ENCODE results near the gene IFITM10.

Gene IFITM10

GRCh38 chr11:1736447-1736992 is 13.9 kb downstream of the IFITM10 start:
- peaks cover 16 to 18% of the 10 kb centered on the region in 2 donors for H3K9me3 Mint-ChIP-seq
- H3K27me3 Mint-ChIP-seq = peaks cover 58 to 70% of the 10 kb centered on the region in 2 donors
- peaks cover 7 to 8% of the 10 kb centered on the region in 2 donors for H3K4me1 Mint-ChIP-seq
- no peak overlapping the region for H3K4me3 Mint-ChIP-seq
- H3K36me3 Mint-ChIP-seq = peaks cover 4 to 7% of the 10 kb centered on the region in 2 donors
- DNase-seq = no peak
- no peak for ATAC-seq (replicated peaks)
- no peak overlapping the region for H3K27ac Mint-ChIP-seq

- peaks cover 4 to 7% of the 10 kb centered on the region in 2 donors for H3K36me3 Mint-ChIP-seq
- no peak overlapping the region for H3K27ac Mint-ChIP-seq
- peaks cover 20 to 21% of the 10 kb centered on the region in 2 donors for H3K9me3 Mint-ChIP-seq
- ATAC-seq (replicated peaks) = no peak
- H3K4me3 Mint-ChIP-seq = no peak overlapping the region
- H3K4me1 Mint-ChIP-seq = peaks cover 9 to 14% of the 10 kb centered on the region in 2 donors
- H3K27me3 Mint-ChIP-seq = peaks cover 70 to 83% of the 10 kb centered on the region in 2 donors
- DNase-seq = no peak
Observed at GRCh38 chr11:1735271-1735670, 15.1 kb downstream of the IFITM10 start.

- H3K27me3 Mint-ChIP-seq = peaks cover 73 to 87% of the 10 kb centered on the region in 2 donors
- H3K4me1 Mint-ChIP-seq = peaks cover 14 to 17% of the 10 kb centered on the region in 2 donors
- DNase-seq (no peak), ATAC-seq (replicated peaks) (no peak)
- H3K4me3 Mint-ChIP-seq = no peak overlapping the region
- H3K36me3 Mint-ChIP-seq = peaks cover 4 to 7% of the 10 kb centered on the region in 2 donors
- no peak overlapping the region for H3K27ac Mint-ChIP-seq
- H3K9me3 Mint-ChIP-seq = peaks cover 20 to 21% of the 10 kb centered on the region in 2 donors
Observed at GRCh38 chr11:1734641-1735081, 15.7 kb downstream of the IFITM10 start.

GRCh38 chr11:1733716-1734640 is 16.4 kb downstream of the IFITM10 start:
- H3K4me1 Mint-ChIP-seq = peaks cover 19 to 20% of the 10 kb centered on the region in 2 donors
- H3K27ac Mint-ChIP-seq = no peak overlapping the region
- ATAC-seq (replicated peaks) (no peak), DNase-seq (no peak)
- peaks cover 4 to 7% of the 10 kb centered on the region in 2 donors for H3K36me3 Mint-ChIP-seq
- peaks cover 67 to 87% of the 10 kb centered on the region in 2 donors for H3K27me3 Mint-ChIP-seq
- H3K4me3 Mint-ChIP-seq = no peak overlapping the region
- H3K9me3 Mint-ChIP-seq = peaks cover 20 to 21% of the 10 kb centered on the region in 2 donors

GRCh38 chr11:1733009-1733715 is 17.2 kb downstream of the IFITM10 start:
- ATAC-seq (replicated peaks) (no peak), DNase-seq (no peak)
- peaks cover 17 to 20% of the 10 kb centered on the region in 2 donors for H3K9me3 Mint-ChIP-seq
- peaks cover 4 to 7% of the 10 kb centered on the region in 2 donors for H3K36me3 Mint-ChIP-seq
- no peak overlapping the region for H3K4me3 Mint-ChIP-seq
- H3K4me1 Mint-ChIP-seq = peaks cover 23 to 28% of the 10 kb centered on the region in 2 donors
- H3K27me3 Mint-ChIP-seq = peaks cover 68 to 88% of the 10 kb centered on the region in 2 donors
- no peak overlapping the region for H3K27ac Mint-ChIP-seq

- Mint-ChIP-seq H3K36me3 (peaks cover 3 to 7% of the 10 kb centered on the region in 2 donors), H3K9me3 (peaks cover 14 to 16% of the 10 kb centered on the region in 2 donors), H3K4me1 (peaks cover 24 to 33% of the 10 kb centered on the region in 2 donors), H3K4me3 (no peak overlapping the region), H3K27me3 (peaks cover 68 to 88% of the 10 kb centered on the region in 2 donors), H3K27ac (no peak overlapping the region)
- no peak for DNase-seq
- ATAC-seq (replicated peaks) = no peak
Observed at GRCh38 chr11:1732418-1733008, 17.9 kb downstream of the IFITM10 start.

GRCh38 chr11:1731451-1732059 is 18.8 kb downstream of the IFITM10 start:
- DNase-seq (no peak), ATAC-seq (replicated peaks) (no peak)
- H3K36me3 Mint-ChIP-seq = peaks cover 3 to 6% of the 10 kb centered on the region in 2 donors
- H3K9me3 Mint-ChIP-seq = peaks cover 11 to 13% of the 10 kb centered on the region in 2 donors
- H3K4me1 Mint-ChIP-seq = peaks cover 24 to 33% of the 10 kb centered on the region in 2 donors
- no peak overlapping the region for H3K27ac Mint-ChIP-seq
- peaks cover 74 to 93% of the 10 kb centered on the region in 2 donors for H3K27me3 Mint-ChIP-seq
- no peak overlapping the region for H3K4me3 Mint-ChIP-seq

GRCh38 chr11:1730059-1730629 is 20.3 kb downstream of the IFITM10 start:
- H3K9me3 Mint-ChIP-seq = peaks cover 3 to 6% of the 10 kb centered on the region in 2 donors
- H3K4me1 Mint-ChIP-seq = peaks cover 24 to 33% of the 10 kb centered on the region in 2 donors
- peaks cover 68 to 87% of the 10 kb centered on the region in 2 donors for H3K27me3 Mint-ChIP-seq
- no peak overlapping the region for H3K27ac Mint-ChIP-seq
- H3K36me3 Mint-ChIP-seq = no peaks in the 10 kb centered on the region
- no peak overlapping the region for H3K4me3 Mint-ChIP-seq
- ATAC-seq (replicated peaks) (peak; percentile 27 to 44), DNase-seq (no peak)

GRCh38 chr11:1729692-1730011 is 20.7 kb downstream of the IFITM10 start:
- Mint-ChIP-seq H3K9me3 (peaks cover 3 to 6% of the 10 kb centered on the region in 2 donors), H3K4me3 (no peak overlapping the region), H3K27me3 (peaks cover 72 to 87% of the 10 kb centered on the region in 2 donors), H3K36me3 (no peaks in the 10 kb centered on the region), H3K27ac (no peak overlapping the region), H3K4me1 (peaks cover 24 to 33% of the 10 kb centered on the region in 2 donors)
- no peak for ATAC-seq (replicated peaks)
- DNase-seq = no peak

- Mint-ChIP-seq H3K4me1 (peaks cover 23 to 33% of the 10 kb centered on the region in 2 donors), H3K27ac (no peak overlapping the region), H3K36me3 (no peaks in the 10 kb centered on the region), H3K9me3 (peaks cover 3 to 6% of the 10 kb centered on the region in 2 donors), H3K4me3 (peak overlapping the region in 1 of 2 donors; percentile 30), H3K27me3 (peaks cover 70 to 85% of the 10 kb centered on the region in 2 donors)
- DNase-seq = no peak
- ATAC-seq (replicated peaks) = peak; percentile 74 to 75
Observed at GRCh38 chr11:1728931-1729691, 21.3 kb downstream of the IFITM10 start.

- ATAC-seq (replicated peaks) (no peak), DNase-seq (no peak)
- no peak overlapping the region for H3K27ac Mint-ChIP-seq
- H3K4me3 Mint-ChIP-seq = no peak overlapping the region
- H3K27me3 Mint-ChIP-seq = peaks cover 62 to 77% of the 10 kb centered on the region in 2 donors
- H3K36me3 Mint-ChIP-seq = no peaks in the 10 kb centered on the region
- H3K4me1 Mint-ChIP-seq = peaks cover 17 to 26% of the 10 kb centered on the region in 2 donors
- H3K9me3 Mint-ChIP-seq = peaks cover 3 to 6% of the 10 kb centered on the region in 2 donors
Observed at GRCh38 chr11:1728301-1728700, 22.1 kb downstream of the IFITM10 start.

GRCh38 chr11:1727861-1728260 is 22.5 kb downstream of the IFITM10 start:
- H3K4me3 Mint-ChIP-seq = no peak overlapping the region
- H3K27me3 Mint-ChIP-seq = peaks cover 60 to 77% of the 10 kb centered on the region in 2 donors
- H3K9me3 Mint-ChIP-seq = peaks cover 3 to 6% of the 10 kb centered on the region in 2 donors
- no peaks in the 10 kb centered on the region for H3K36me3 Mint-ChIP-seq
- DNase-seq (no peak), ATAC-seq (replicated peaks) (no peak)
- H3K27ac Mint-ChIP-seq = no peak overlapping the region
- H3K4me1 Mint-ChIP-seq = peaks cover 17 to 26% of the 10 kb centered on the region in 2 donors
